Breast epithelium (tissue), 4 donors: ENCODE measurements around the gene NSFL1C. TPM values are rescaled to one million over a fixed set of nuclear protein-coding genes. Genes with fewer than 3 reads are reported as not detected.

Source experiments
- DNase-seq, 2 donors: peaks; one replicate each; pipeline ENCODE4 v3.0.0-alpha.2; 2019; ENCODE audit warnings: low spot score in 2 of 2
- H3K27ac ChIP-seq, 2 donors: fragments of 200-600 bp; sonication (generic) in 1 of 2; one replicate each; pipeline ENCODE4 v1.5.1; 2016 to 2019; ENCODE audit warnings: mild to moderate bottlenecking in 1 of 2
- H3K27me3 ChIP-seq, 2 donors: fragments of 200-600 bp; sonication (generic) in 1 of 2; one replicate each; pipeline versions ENCODE4 v1.5.1 to v1.6.0; 2017 to 2019; ENCODE audit warnings: control low read depth in 1 of 2, mild to moderate bottlenecking in 1 of 2
- H3K36me3 ChIP-seq: fragments of 200-600 bp; one replicate; pipeline ENCODE4 v1.5.1; 2019
- H3K4me1 ChIP-seq, 2 donors: fragments of 200-600 bp; sonication (generic); one replicate each; pipeline ENCODE4 v1.5.1; 2016 to 2019; ENCODE audit warnings: control low read depth in 1 of 2
- H3K4me3 ChIP-seq, 3 donors: fragments of 200-600 bp; sonication (generic); 1 replicate in 2 of 3; 2 replicates in 1 of 3; pipeline ENCODE4 v1.5.1; 2016 to 2019; ENCODE audit warnings: mild to moderate bottlenecking in 3 of 3, moderate library complexity in 2 of 3
- H3K9me3 ChIP-seq, 2 donors: fragments of 200-600 bp; sonication (generic) in 1 of 2; one replicate each; pipeline ENCODE4 v1.5.1; 2016 to 2019; ENCODE audit warnings: control low read depth in 1 of 2
- CTCF ChIP-seq, 3 donors: fragments of 450-650 bp; IDR thresholded peaks; one replicate each; pipeline ENCODE4 v1.5.1; 2016 to 2017; ENCODE audit warnings: antibody characterized with exemption in 3 of 3, mild to moderate bottlenecking in 3 of 3, moderate library complexity in 3 of 3
- POLR2A ChIP-seq: fragments of 450-650 bp; IDR thresholded peaks from one replicate; pipeline ENCODE4 v1.6.1; 2016; ENCODE audit warnings: antibody characterized with exemption, mild to moderate bottlenecking, moderate library complexity
- POLR2AphosphoS5 ChIP-seq, 3 donors: sonication (generic); formaldehyde crosslinking; IDR thresholded peaks; one replicate each; pipeline ENCODE4 v1.6.1; 2017; ENCODE audit warnings: antibody characterized with exemption in 3 of 3
- intact Hi-C: fragments of 100-400 bp; cut with DNase I; formaldehyde crosslinking; loops from one replicate; pipeline ENCODE4 v1.15.1; 2023; ENCODE audit warnings: low total_unique reads
- total RNA-seq, 3 donors: library from RNA; depleted of rRNA; stranded (reverse); fragments of >200 nt; gene quantifications; one replicate each; pipeline ENCODE4 v1.1.0, GENCODE V29; 2016

The NSFL1C gene
- total RNA-seq, 3 donors from 2014 or later: 36.7 to 67.5 (median 49.5) TPM

GRCh38 chr20:1456300-1456699, 10.3 kb downstream of the NSFL1C start:
- intact Hi-C loops: no loop called here
- H3K36me3 ChIP-seq: peaks cover 29% of the 10 kb centered on the region
- no peak for DNase-seq
- no peaks in the 10 kb centered on the region for H3K4me1 ChIP-seq
- H3K4me3 ChIP-seq: no peak overlapping the region
- no peaks in the 10 kb centered on the region for H3K27me3 ChIP-seq
- no peak overlapping the region for H3K27ac ChIP-seq
- H3K9me3 ChIP-seq: peaks cover 10 to 14% of the 10 kb centered on the region in 2 donors
- TF ChIP-seq POLR2A (no peak), CTCF (IDR thresholded peaks at IDR 0.05) (no peak), POLR2AphosphoS5 (IDR thresholded peaks at IDR 0.05) (no peak)

- intact Hi-C loops: no loop called here
- no peak overlapping the region for H3K27ac ChIP-seq
Measured at GRCh38 chr20:1450926-1451491, 15.6 kb downstream of the NSFL1C start.

GRCh38 chr20:1449370-1449769, 17.3 kb downstream of the NSFL1C start:
- no peaks in the 10 kb centered on the region for H3K4me1 ChIP-seq
- TF ChIP-seq POLR2A (no peak), CTCF (IDR thresholded peaks at IDR 0.05) (no peak), POLR2AphosphoS5 (IDR thresholded peaks at IDR 0.05) (no peak)
- intact Hi-C loops: loop anchor here (10.0 kb wide), 1 partner anchor 145 kb away; no protein-coding TSS in a partner anchor
- H3K27me3 ChIP-seq: no peaks in the 10 kb centered on the region
- H3K27ac ChIP-seq: no peak overlapping the region
- no peak overlapping the region for H3K4me3 ChIP-seq
- H3K36me3 ChIP-seq: peaks cover 57% of the 10 kb centered on the region
- DNase-seq: no peak
- H3K9me3 ChIP-seq: peaks cover 14 to 28% of the 10 kb centered on the region in 2 donors

More at GRCh38 chr20:1450926-1451491, 15.6 kb downstream of the NSFL1C start:
- TF ChIP-seq CTCF (IDR thresholded peaks at IDR 0.05) (no peak), POLR2A (no peak), POLR2AphosphoS5 (IDR thresholded peaks at IDR 0.05) (no peak)
- Histone ChIP-seq H3K4me3 (no peak overlapping the region), H3K36me3 (peaks cover 51% of the 10 kb centered on the region), H3K4me1 (no peaks in the 10 kb centered on the region), H3K27me3 (no peaks in the 10 kb centered on the region), H3K9me3 (peaks cover 14 to 28% of the 10 kb centered on the region in 2 donors)
- no peak for DNase-seq

GRCh38 chr20:1448081-1448620, 18.5 kb downstream of the NSFL1C start:
- Histone ChIP-seq H3K9me3 (peaks cover 14 to 28% of the 10 kb centered on the region in 2 donors), H3K36me3 (peaks cover 47% of the 10 kb centered on the region), H3K27me3 (no peaks in the 10 kb centered on the region), H3K27ac (no peak overlapping the region), H3K4me1 (no peaks in the 10 kb centered on the region), H3K4me3 (no peak overlapping the region)
- no peak for TF ChIP-seq POLR2AphosphoS5 (IDR thresholded peaks at IDR 0.05)
- no peak for TF ChIP-seq POLR2A
- no peak for TF ChIP-seq CTCF (IDR thresholded peaks at IDR 0.05)
- no peak for DNase-seq
- intact Hi-C loops: loop anchor here (10.0 kb wide), 1 partner anchor 143 kb away; no protein-coding TSS in a partner anchor

- no peak overlapping the region for H3K4me3 ChIP-seq
- no peak overlapping the region for H3K27ac ChIP-seq
- H3K27me3 ChIP-seq: no peaks in the 10 kb centered on the region
- DNase-seq: no peak
- peaks cover 7 to 16% of the 10 kb centered on the region in 2 donors for H3K9me3 ChIP-seq
- no peaks in the 10 kb centered on the region for H3K4me1 ChIP-seq
- intact Hi-C loops: loop anchor here (10.0 kb wide), 1 partner anchor 142 kb away; no protein-coding TSS in a partner anchor
- peaks cover 33% of the 10 kb centered on the region for H3K36me3 ChIP-seq
- TF ChIP-seq POLR2A: no peak
- TF ChIP-seq POLR2AphosphoS5 (IDR thresholded peaks at IDR 0.05): no peak
- no peak for TF ChIP-seq CTCF (IDR thresholded peaks at IDR 0.05)
Measured at GRCh38 chr20:1446536-1446935, 20.1 kb downstream of the NSFL1C start.
